HepG2 (cell line): ENCODE measurements around the gene METTL16. TPM values are rescaled to one million over a fixed set of nuclear protein-coding genes. Genes with fewer than 3 reads are reported as not detected.

Experiments used
- ARID2 ChIP-seq: sonication (generic); formaldehyde crosslinking; IDR thresholded peaks from 2 replicates; pipeline ENCODE4 v1.8.1; 2022; ENCODE audit warnings: mild to moderate bottlenecking, missing genetic modification reagents, borderline replicate concordance
- ASH2L ChIP-seq: fragments of 300-600, 200-600 bp; sonication (generic); IDR thresholded peaks from 2 replicates; pipeline ENCODE4 v1.7.0; 2017; ENCODE audit warnings: low read depth, mild to moderate bottlenecking, moderate library complexity, mixed read lengths, low read length; ENCODE audit not compliant: insufficient read length
- GFI1 ChIP-seq: sonication (generic); formaldehyde crosslinking; IDR thresholded peaks from 2 replicates; pipeline ENCODE4 v1.5.0; 2020; ENCODE audit warnings: missing genetic modification reagents, mild to moderate bottlenecking, borderline replicate concordance
- MYNN ChIP-seq: sonication (generic); formaldehyde crosslinking; IDR thresholded peaks from 2 replicates; pipeline ENCODE4 v1.4.0; 2020; ENCODE audit warnings: mild to moderate bottlenecking, low read depth, missing genetic modification reagents
- NFKB2 ChIP-seq: sonication (generic); formaldehyde crosslinking; IDR thresholded peaks from 2 replicates; pipeline ENCODE4 v1.4.0; 2020; ENCODE audit warnings: missing genetic modification reagents, borderline replicate concordance
- RAD51 ChIP-seq: fragments of 450-650 bp; IDR thresholded peaks from 2 replicates; pipeline ENCODE4 v1.6.1; 2016; ENCODE audit warnings: borderline replicate concordance
- SKI ChIP-seq: fragments of 450-650 bp; IDR thresholded peaks from one replicate; pipeline ENCODE4 v1.6.1; 2018; ENCODE audit warnings: mild to moderate bottlenecking; ENCODE audit not compliant: partially characterized antibody
- SNAI1 ChIP-seq: sonication (generic); formaldehyde crosslinking; IDR thresholded peaks from 2 replicates; pipeline ENCODE4 v1.5.0; 2020; ENCODE audit warnings: mild to moderate bottlenecking, missing genetic modification reagents, borderline replicate concordance
- ZBTB38 ChIP-seq: sonication (generic); formaldehyde crosslinking; IDR thresholded peaks from 2 replicates; pipeline ENCODE4 v1.5.1; 2020; ENCODE audit warnings: mild to moderate bottlenecking, missing genetic modification reagents
- ZFP62 ChIP-seq: sonication (generic); formaldehyde crosslinking; IDR thresholded peaks from 2 replicates; pipeline ENCODE4 v1.4.0; 2020; ENCODE audit warnings: missing genetic modification reagents
- ZNF180 ChIP-seq: sonication (generic); formaldehyde crosslinking; IDR thresholded peaks from 2 replicates; pipeline ENCODE4 v1.4.0; 2020; ENCODE audit warnings: low read depth, missing genetic modification reagents, borderline replicate concordance
- ZNF24 ChIP-seq: fragments of 450-650 bp; IDR thresholded peaks from 2 replicates; pipeline ENCODE4 v1.6.1; 2017; ENCODE audit warnings: antibody characterized with exemption, mild to moderate bottlenecking
- ZNF260 ChIP-seq: sonication (generic); formaldehyde crosslinking; IDR thresholded peaks from 2 replicates; pipeline ENCODE4 v1.4.0; 2020; ENCODE audit warnings: missing genetic modification reagents, low read depth, mild to moderate bottlenecking, borderline replicate concordance
- ZNF510 ChIP-seq: sonication (generic); formaldehyde crosslinking; IDR thresholded peaks from 2 replicates; pipeline ENCODE4 v1.4.0; 2020; ENCODE audit warnings: low read depth, mild to moderate bottlenecking, missing genetic modification reagents
- polyA plus RNA-seq, 8 experiments: library from polyadenylated mRNA; depleted of rRNA in 3 of 8; stranded (reverse) in 7 of 8; unstranded in 1 of 8; fragments of >200 nt; fragmentation: Illumina TruSeq in 4 of 8; extraction: Trizol in 4 of 8; gene quantifications; 2 replicates each; pipeline versions ENCODE4 v1.2.1 to v1.2.3, GENCODE V29; 2011 to 2016; ENCODE audit warnings: low read depth in 4 of 8, missing spikeins in 1 of 8, mixed read lengths in 1 of 8; ENCODE audit not compliant: insufficient read depth in 1 of 8
- total RNA-seq, 5 experiments: library from RNA; depleted of rRNA; stranded (reverse); fragments of >200 nt; fragmentation: Illumina TruSeq; extraction: Trizol; gene quantifications; 2 replicates each; pipeline ENCODE4 v1.2.3, GENCODE V29; 2016; ENCODE audit warnings: low read depth in 1 of 5
- TF ChIP-seq, protein P1 (sequence below): fragments of 450-650 bp; IDR thresholded peaks from 2 replicates; pipeline ENCODE4 v1.6.1; 2017; ENCODE audit warnings: mild to moderate bottlenecking
- TF ChIP-seq, protein P2 (sequence below): sonication (generic); formaldehyde crosslinking; IDR thresholded peaks from 2 replicates; pipeline ENCODE4 v1.4.0; 2020; ENCODE audit warnings: mild to moderate bottlenecking, missing genetic modification reagents

METTL16 gene
- total and polyA plus RNA-seq, 2 of the 13 experiments (the other 11 are each of a cell fraction or from before 2014, with no cell fraction given), result 11.6 to 18.5 TPM

DNA sequence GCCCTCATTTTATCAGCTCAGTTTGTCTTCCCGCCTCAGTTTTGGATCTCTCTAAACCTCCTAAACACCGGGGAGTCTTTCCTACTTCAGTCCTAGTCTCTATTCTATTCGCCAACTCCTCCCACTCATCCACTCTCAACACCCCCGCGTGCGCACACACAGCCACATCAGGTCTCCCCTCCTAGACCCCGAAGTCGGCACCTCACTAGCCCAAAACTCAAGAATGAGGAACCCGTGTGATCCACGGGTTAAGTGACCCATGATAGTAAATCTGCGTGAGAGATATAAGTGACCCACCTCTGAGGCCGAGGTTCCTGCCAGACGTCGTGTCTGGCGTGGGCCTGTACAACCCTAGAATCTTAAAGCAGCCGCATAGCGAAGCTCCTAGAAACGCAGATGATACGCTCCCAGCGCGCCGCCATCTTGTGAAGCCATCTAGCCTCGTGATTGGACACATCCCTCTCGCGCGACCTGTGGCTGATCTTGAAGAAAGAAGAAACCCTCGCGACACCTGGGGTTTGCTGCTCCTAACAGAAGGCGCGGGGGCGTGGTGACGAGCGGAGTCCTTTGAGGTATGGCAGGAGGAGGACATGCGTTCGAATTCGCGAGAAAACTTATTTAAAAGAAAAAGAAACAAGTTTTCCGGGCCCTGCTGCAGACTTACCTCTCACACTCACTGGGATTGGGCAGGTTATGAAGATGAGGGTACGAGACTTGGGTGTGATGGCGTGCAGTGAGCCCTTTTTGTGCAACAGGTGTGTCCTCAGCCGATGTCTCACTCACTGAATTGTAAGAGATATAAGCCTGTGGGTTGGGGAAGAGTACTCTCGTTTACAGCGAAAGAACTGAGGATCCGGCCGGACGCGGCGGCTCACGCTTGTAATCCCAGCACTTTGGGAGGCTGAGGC, at the start of gene METTL16 (continued):
- TF ChIP-seq, protein P1, sequence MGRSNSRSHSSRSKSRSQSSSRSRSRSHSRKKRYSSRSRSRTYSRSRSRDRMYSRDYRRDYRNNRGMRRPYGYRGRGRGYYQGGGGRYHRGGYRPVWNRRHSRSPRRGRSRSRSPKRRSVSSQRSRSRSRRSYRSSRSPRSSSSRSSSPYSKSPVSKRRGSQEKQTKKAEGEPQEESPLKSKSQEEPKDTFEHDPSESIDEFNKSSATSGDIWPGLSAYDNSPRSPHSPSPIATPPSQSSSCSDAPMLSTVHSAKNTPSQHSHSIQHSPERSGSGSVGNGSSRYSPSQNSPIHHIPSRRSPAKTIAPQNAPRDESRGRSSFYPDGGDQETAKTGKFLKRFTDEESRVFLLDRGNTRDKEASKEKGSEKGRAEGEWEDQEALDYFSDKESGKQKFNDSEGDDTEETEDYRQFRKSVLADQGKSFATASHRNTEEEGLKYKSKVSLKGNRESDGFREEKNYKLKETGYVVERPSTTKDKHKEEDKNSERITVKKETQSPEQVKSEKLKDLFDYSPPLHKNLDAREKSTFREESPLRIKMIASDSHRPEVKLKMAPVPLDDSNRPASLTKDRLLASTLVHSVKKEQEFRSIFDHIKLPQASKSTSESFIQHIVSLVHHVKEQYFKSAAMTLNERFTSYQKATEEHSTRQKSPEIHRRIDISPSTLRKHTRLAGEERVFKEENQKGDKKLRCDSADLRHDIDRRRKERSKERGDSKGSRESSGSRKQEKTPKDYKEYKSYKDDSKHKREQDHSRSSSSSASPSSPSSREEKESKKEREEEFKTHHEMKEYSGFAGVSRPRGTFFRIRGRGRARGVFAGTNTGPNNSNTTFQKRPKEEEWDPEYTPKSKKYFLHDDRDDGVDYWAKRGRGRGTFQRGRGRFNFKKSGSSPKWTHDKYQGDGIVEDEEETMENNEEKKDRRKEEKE, result no peak
- TF ChIP-seq ASH2L (peak; percentile 92), RAD51 (no peak), GFI1 (CRISPR knock-in tag) (no peak), SNAI1 (CRISPR knock-in tag) (no peak), MYNN (CRISPR knock-in tag) (no peak), ZNF260 (CRISPR knock-in tag) (no peak), ZBTB38 (peak; percentile 45; the same call in 1 of the 2 replicates), NFKB2 (peak; percentile 75; the same call in 1 of the 2 replicates), SKI (no peak), ARID2 (CRISPR knock-in tag) (peak; percentile 63; the same call in 1 of the 2 replicates), ZNF24 (no peak), ZNF180 (CRISPR knock-in tag) (no peak), ZFP62 (no peak), ZNF510 (no peak)
- TF ChIP-seq, protein P2, sequence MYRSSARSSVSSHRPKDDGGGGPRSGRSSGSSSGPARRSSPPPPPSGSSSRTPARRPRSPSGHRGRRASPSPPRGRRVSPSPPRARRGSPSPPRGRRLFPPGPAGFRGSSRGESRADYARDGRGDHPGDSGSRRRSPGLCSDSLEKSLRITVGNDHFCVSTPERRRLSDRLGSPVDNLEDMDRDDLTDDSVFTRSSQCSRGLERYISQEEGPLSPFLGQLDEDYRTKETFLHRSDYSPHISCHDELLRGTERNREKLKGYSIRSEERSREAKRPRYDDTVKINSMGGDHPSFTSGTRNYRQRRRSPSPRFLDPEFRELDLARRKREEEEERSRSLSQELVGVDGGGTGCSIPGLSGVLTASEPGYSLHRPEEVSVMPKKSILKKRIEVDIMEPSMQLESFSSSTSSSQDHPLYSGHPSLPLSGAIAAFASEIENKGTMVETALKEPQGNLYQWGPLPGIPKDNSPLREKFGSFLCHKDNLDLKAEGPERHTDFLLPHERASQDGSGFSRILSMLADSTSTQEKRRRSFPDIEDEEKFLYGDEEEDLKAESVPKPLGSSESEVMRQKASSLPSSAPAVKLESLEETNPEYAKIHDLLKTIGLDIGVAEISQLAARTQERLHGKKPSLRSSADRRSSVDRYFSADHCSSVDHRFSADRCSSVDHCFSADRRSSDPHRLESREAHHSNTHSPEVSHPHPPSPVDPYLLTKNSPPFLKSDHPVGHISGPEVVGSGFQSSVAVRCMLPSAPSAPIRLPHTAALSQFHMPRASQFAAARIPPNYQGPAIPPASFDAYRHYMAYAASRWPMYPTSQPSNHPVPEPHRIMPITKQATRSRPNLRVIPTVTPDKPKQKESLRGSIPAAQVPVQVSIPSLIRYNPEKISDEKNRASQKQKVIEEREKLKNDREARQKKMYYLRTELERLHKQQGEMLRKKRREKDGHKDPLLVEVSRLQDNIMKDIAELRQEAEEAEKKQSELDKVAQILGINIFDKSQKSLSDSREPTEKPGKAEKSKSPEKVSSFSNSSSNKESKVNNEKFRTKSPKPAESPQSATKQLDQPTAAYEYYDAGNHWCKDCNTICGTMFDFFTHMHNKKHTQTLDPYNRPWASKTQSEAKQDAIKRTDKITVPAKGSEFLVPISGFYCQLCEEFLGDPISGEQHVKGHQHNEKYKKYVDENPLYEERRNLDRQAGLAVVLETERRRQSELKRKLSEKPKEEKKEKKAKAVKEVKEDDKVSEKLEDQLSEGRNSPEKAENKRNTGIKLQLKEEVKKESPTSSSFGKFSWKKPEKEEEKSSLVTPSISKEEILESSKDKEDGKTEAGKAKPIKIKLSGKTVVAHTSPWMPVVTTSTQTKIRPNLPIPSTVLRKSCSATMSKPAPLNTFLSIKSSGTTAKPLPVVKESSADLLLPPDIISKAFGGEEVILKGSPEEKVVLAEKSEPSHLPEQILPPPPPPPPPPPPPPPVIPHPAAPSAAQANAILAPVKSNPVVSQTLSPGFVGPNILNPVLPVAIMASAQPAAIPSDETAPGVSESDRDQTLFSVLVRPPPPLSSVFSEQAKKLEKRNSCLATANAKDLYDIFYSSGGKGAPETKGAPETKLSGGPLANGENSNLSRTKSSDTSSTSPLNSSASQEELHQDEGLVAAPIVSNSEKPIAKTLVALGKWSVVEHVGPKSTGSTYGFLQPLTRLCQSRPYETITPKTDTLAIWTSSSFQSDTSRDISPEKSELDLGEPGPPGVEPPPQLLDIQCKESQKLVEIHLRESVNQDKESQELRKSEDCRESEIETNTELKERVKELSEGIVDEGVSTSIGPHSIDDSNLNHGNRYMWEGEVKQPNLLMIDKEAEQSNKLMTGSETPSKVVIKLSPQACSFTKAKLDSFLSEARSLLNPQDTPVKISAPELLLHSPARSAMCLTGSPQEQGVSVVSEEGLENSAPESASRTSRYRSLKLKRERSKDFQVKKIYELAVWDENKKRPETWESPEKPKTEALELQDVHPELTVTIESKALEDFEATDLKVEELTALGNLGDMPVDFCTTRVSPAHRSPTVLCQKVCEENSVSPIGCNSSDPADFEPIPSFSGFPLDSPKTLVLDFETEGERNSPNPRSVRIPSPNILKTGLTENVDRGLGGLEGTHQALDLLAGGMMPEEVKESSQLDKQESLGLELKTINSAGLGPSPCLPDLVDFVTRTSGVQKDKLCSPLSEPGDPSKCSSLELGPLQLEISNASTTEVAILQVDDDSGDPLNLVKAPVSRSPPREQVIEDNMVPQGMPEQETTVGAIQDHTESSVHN, result no peak
